ENCODE measurements around the gene ZFP14.
A peak's percentile ranks its signal among the peaks of the same experiment; 100 is the strongest.

Gene ZFP14

GRCh38 chr19:36378625-36379509, at the start of gene ZFP14:
TSS of gene ZFP14 (minus strand) at chr19:36379201. CDS start at chr19:36367892, 11,309 bp downstream.
- peak; percentile 91 for DNase-seq (ENCODE audit: low read depth, low spot score)

- DNase-seq (ENCODE audit: low read depth, low spot score) = no peak
Measured at GRCh38 chr19:36423925-36424324, 44.9 kb upstream of the ZFP14 start.

DNA sequence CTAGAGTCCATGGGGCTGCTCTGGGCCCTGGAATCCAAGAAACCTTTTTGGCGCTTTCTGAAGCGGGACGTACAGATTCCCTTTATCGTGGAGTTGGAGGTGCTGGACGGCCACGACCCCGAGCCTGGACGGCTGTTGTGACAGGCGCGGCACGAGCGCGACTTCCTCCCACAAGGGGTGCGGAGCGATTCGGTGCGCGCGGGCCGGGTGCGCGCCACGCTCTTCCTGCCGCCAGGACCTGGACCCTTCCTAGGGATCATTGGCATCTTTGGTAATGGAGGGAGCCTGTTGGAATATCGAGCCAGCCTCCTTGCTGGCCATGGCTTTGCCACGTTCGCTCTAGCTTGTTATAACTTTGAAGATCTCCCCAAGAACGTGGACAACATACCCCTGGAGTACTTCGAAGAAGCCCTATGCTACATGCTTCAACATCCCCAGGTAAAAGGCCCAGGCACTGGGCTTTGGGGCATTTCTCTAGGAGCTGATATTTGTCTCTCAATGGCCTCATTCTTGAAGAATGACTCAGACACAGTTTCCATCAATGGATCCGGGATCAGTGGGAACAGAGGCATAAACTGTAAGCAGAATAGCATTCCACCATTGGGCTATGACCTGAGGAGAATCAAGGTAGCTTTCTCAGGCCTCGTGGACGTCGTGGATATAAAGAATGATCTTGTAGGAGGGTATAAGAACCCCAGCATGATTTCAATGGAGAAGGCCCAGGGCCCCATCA, 42.9 kb upstream of the ZFP14 start:
- DNase-seq (ENCODE audit: low read depth, low spot score) = no peak

DNA sequence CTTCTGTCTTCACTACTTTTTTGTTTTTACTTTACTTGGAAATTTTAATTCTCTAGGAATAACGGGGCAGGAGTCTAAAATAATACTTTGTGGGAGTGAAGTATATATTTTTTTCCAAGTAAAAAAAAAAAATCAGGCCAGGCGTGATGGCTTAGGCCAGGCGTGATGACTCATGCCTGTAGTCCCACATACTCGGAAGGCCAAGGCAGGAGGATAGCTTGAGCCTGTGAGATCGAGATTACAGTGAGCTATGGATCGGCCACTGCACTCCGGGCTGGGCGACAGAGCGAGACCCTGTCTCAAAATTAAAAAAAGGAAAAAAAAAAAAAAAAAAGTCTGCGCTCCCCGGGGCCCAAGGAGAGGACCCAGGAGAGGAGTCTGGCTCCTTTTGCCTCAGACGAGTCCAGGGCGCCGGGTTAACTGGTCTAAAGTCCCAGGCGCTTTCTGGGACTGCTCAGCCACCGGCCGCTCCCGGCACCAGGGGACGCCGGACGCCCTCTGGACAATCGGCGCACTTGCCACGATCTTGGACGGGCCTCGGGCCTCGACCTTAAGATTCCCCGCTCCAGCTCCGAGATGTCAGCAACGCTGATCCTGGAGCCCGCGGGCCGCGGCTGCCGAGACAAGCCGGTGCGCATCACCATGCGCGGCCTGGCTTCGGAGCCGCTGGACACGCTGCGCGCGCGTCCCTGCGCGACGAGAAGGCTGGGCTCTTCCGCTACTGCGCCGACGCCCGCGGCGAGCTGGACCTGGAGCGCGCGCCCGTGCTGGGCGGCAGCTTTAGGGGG, 42.2 kb upstream of the ZFP14 start:
- DNase-seq (ENCODE audit: low read depth, low spot score) = no peak

- DNase-seq (ENCODE audit: low read depth, low spot score) = peak; percentile 54
Measured at GRCh38 chr19:36418287-36419001, 39.4 kb upstream of the ZFP14 start, which contains the start of gene ZFP82. TSS of gene ZFP82 (minus strand) at chr19:36418644. CDS start at chr19:36409789, 8,855 bp downstream.

DNA sequence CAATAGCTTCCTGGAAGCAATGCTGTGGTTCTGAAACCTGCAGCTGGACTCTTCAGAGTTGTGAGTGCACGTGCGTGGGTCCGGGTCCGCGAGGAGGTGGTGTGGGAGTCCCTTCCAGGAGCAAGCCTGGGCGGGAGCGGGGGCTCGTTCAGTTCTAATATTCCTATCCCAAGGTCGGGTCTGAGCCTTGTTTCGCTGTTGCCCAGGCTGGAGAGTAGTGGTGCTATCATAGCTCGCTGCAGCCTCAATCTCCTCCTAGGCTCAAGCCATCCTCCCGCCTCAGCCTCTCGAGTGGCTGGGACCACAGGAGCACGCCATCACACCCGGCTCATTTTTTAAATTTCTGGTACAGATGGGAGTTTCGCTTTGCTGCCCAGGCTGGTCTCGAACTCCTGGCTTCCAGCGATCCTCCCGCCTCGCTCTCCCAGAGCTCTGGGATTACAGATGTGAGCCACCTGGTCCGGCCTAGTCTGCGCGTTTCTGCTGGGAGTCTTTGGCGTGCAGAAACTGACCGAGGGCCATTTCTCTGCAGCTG, 38.8 kb upstream of the ZFP14 start:
- DNase-seq (ENCODE audit: low read depth, low spot score) = no peak

DNA sequence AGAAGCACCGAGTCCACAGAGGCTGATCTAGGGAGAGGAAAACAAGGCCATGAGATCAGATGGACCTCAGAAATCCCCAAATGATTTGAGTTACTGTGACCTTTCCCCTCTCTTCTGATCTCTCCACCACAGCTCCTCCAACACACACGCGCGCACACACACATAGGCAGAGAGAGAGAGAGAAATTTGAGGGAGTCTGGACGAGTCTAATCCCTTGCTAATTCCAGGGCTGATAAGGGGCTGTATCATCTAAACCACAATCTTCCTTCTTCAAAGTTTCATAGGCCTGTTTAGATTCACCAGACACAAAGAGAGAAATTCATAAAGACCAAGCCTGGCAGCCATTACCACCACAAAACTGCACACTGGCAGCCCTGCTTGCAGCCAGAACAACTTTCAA, 30.8 kb upstream of the ZFP14 start:
- DNase-seq (ENCODE audit: low read depth, low spot score) = no peak

DNA sequence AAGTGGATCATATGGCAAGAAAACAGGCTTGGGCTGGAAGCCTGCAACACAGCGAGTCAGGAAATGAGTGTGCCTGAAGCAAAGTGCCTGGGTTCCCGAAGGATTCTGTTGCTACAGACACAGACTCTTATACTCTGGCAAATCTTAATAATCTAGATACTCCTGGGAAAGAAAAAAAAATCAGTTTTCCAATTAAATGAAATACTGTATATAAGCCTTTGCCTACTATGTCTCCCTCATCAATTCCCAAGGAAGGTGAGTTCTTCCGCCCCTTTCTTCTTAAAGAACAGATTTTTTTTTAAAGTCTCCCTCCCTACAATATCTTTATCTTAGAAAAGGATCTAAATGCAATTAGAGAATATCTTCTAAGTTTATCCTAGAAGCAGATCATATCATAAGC, 29.1 kb upstream of the ZFP14 start:
- no peak for DNase-seq (ENCODE audit: low read depth, low spot score)

DNA sequence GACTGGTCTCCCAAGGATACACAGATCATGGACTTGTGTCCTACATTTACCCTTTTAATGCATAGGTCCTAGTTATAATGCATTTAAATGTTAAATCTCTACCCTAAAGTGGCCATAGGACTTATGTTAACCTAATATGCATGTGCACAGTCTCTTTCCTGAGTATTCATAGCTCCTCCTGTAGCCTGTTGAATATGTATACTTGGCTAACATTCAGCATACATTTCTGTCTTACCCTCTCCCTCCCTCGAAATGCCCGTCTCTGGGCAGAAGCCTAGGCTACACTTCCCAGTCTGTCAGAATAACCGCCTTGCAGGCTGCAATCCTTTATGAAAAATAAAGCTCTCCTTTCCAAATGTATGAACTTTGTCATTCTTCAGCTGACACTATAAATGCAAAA, 25.5 kb upstream of the ZFP14 start:
- no peak for DNase-seq (ENCODE audit: low read depth, low spot score)

DNA sequence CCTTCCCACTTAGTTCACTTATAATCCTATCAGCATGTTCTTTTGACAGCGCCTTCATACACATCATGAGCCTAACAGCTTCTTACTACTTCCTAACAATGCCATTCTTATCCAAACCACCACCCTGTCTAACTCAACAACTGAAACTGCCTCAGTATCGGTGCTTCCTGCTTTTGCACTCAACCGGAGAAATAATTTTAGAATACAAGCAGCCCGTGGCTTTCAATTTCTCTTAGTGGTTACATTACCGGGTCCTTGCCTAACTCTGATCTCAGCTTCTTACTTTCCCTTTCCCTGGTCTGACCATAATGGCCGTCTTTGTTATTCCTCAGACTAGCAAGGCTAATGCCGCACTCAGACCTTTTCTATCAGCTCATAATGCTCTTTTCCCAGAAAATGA, 22.5 kb upstream of the ZFP14 start:
- DNase-seq (ENCODE audit: low read depth, low spot score) = no peak

- DNase-seq (ENCODE audit: low read depth, low spot score) = no peak
Measured at GRCh38 chr19:36398571-36398970, 19.6 kb upstream of the ZFP14 start.

GRCh38 chr19:36392916-36393673, 14.1 kb upstream of the ZFP14 start:
- no peak for DNase-seq (ENCODE audit: low read depth, low spot score)

GRCh38 chr19:36379510-36379819, 464 bp upstream of the ZFP14 start:
- DNase-seq (ENCODE audit: low read depth, low spot score) = no peak

GRCh38 chr19:36377541-36378178, 1.3 kb downstream of the ZFP14 start:
- no peak for DNase-seq (ENCODE audit: low read depth, low spot score)

- DNase-seq (ENCODE audit: low read depth, low spot score) = no peak
Measured at GRCh38 chr19:36373638-36374156, 5.3 kb downstream of the ZFP14 start.

DNA sequence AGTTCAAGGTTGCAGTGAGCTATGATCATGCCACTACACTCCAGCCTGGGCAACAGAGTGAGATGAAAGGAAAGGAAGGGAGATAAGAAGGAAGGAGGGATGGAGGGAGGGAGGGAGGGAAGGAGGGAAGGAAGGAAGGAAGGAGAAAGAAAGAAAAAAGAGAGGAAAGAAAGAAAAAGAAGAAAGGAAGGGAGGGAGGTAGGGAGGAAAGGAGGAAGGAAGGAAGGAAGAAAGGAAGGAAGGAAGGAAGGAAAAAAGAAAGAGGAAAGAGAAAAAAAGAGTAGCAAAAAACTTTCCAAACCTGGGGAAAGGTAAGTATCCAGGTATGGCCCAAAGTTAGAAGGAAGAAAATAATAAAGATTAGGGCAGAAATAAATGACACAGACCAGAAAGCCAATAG, 7.1 kb downstream of the ZFP14 start:
- DNase-seq (ENCODE audit: low read depth, low spot score) = no peak

DNA sequence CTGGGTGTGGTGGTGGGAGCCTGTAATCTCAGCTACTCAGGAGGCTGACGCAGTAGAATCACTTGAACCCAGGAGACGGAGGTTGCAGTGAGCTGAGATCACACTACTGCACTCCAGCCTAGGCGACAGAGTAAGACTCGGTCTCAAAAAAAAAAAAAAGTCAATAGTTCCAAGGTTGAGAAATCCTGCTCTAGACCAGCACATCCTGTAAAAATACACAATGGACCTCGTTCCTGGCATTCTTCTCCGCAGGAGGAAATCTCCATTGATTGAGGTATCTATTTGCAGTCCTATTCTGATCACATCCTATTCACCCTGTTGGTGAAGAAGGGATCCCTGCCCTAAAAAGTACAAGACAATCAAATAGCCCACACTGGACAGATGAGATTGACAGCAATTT, 15.2 kb downstream of the ZFP14 start:
- DNase-seq (ENCODE audit: low read depth, low spot score) = no peak

DNA sequence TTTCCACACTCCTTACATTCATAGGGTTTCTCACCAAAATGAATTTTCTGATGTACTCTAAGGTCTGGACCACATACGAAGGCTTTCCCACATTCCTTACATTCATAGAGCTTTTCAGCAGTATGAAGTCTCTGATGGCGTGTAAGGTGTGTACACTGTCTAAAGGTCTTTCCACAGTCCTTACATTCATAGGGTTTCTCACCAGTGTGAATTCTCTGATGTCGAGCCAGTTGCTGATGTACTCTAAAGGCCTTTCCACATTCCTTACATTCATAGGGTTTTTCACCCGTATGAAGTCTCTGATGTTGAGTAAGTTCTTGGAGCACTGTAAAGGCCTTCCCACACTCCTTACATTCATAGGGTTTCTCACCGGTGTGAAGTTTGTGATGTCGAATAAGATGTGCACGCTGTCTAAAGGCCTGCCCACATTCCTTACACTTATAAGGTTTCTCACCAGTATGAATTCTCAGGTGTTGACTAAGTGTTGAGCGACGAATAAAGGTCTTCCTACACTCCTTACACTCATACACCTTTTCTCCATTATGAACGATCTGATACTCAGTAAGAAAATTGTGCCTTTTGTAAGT, 38.1 kb downstream of the ZFP14 start:
- no peak for DNase-seq (ENCODE audit: low read depth, low spot score)

Data from activated CD4-positive, CD25-positive, alpha-beta regulatory T cell treated with anti-CD3 and anti-CD28 coated beads, Interleukin-2, amount 50 U/mL, for 16 hours (primary cell).